Suprapubic skin (tissue), 3 donors: ENCODE results near the gene CLIP2.
"Not testable (repeated sequence)": the region's sequence is repeated elsewhere in the genome, so short reads cannot be mapped to it uniquely, and the experiment has no call there.

ENCODE experiments used
- CTCF ChIP-seq, 2 donors: fragments of 200-600 bp in 1 of 2; fragments of 450-650 bp in 1 of 2; sonication (generic) in 1 of 2; IDR thresholded peaks; one replicate each; pipeline ENCODE4 v1.5.1; 2016 to 2019; ENCODE audit warnings: antibody characterized with exemption in 2 of 2, mild to moderate bottlenecking in 1 of 2, moderate library complexity in 1 of 2
- EP300 ChIP-seq: sonication (generic); formaldehyde crosslinking; IDR thresholded peaks from one replicate; pipeline ENCODE4 v1.6.1; 2017; ENCODE audit warnings: antibody characterized with exemption
- POLR2A ChIP-seq, 2 donors: fragments of 450-650 bp; IDR thresholded peaks; one replicate each; pipeline ENCODE4 v1.6.1; 2017; ENCODE audit warnings: antibody characterized with exemption in 2 of 2, mild to moderate bottlenecking in 2 of 2, moderate library complexity in 2 of 2

DNA sequence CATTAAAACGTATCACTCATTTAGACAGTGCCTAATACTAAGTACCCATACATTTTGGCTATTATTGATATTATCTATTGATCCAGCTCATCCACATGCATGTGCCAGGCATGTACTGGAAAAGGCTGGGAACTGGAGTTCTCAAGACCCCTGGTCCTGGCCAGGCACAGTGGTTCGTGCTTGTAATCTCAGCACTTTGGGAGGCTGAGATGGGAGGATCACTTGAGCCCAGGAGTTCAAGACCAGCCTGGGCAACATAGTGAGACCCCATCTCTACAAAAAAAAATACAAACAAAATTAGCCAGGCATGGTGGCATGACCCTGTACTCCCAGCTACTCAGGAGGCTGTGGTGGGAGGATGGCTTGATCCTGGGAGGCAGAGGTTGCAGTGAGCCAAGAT, 50.4 kb downstream of the CLIP2 start:
- TF ChIP-seq EP300; CTCF (IDR thresholded peaks at IDR 0.05); POLR2A (IDR thresholded peaks at IDR 0.05): not testable (repeated sequence)
